Keratinocyte (primary cell): ENCODE measurements around the gene RBM10. TPM values are rescaled to one million over a fixed set of nuclear protein-coding genes. Genes with fewer than 3 reads are reported as not detected.

Experiments
- DNase-seq: peaks from one replicate; pipeline ENCODE4 v3.0.0-alpha.2; 2011; ENCODE audit warnings: low read depth, missing footprints, low spot score
- FAIRE-seq: peaks from 2 replicates; lab custom pipeline; 2011; peaks lifted over from hg19 to GRCh38; lab: Jason Lieb, UNC
- H2AFZ ChIP-seq: 2 replicates; pipeline ENCODE4 v1.6.0; 2012; ENCODE audit warnings: low read length, control low read depth, inconsistent platforms; ENCODE audit not compliant: control insufficient read depth
- H3K27ac ChIP-seq: 2 replicates; pipeline ENCODE4 v1.5.1; 2011; ENCODE audit warnings: low read length; ENCODE audit not compliant: control insufficient read depth, insufficient read depth
- H3K27me3 ChIP-seq: 3 replicates; pipeline ENCODE4 v1.6.0; 2011; ENCODE audit warnings: low read length; ENCODE audit not compliant: control insufficient read depth, insufficient read depth; ENCODE audit errors: extremely low read depth
- H3K36me3 ChIP-seq, 2 experiments: 2 replicates in 1 of 2; 3 replicates in 1 of 2; pipeline ENCODE4 v1.5.1; 2011; ENCODE audit warnings: low read length in 2 of 2, mild to moderate bottlenecking in 1 of 2; ENCODE audit not compliant: control insufficient read depth in 2 of 2, insufficient read depth in 2 of 2; ENCODE audit errors: extremely low read depth in 1 of 2
- H3K4me1 ChIP-seq: 3 replicates; pipeline ENCODE4 v1.5.1; 2011; ENCODE audit warnings: low read length; ENCODE audit not compliant: control insufficient read depth, insufficient read depth; ENCODE audit errors: extremely low read depth
- H3K4me2 ChIP-seq: 3 replicates; pipeline ENCODE4 v1.6.0; 2011; ENCODE audit warnings: low read depth, low read length; ENCODE audit not compliant: control insufficient read depth, insufficient read depth; ENCODE audit errors: extremely low read depth
- H3K4me3 ChIP-seq, 3 experiments: fragments of 200-600 bp in 1 of 3; sonication (generic) in 1 of 3; 2 replicates in 2 of 3; 3 replicates in 1 of 3; pipeline ENCODE4 v1.5.1; 2011 to 2016; ENCODE audit warnings: low read length in 3 of 3, mild to moderate bottlenecking in 3 of 3, control low read depth in 2 of 3, inconsistent platforms in 1 of 3, low read depth in 1 of 3, mixed read lengths in 1 of 3, mixed run types in 1 of 3, moderate library complexity in 1 of 3; ENCODE audit not compliant: control insufficient read depth in 2 of 3, insufficient read depth in 2 of 3; ENCODE audit errors: extremely low read depth in 1 of 3
- H3K79me2 ChIP-seq: 2 replicates; pipeline ENCODE4 v1.6.0; 2012; ENCODE audit warnings: low read length; ENCODE audit not compliant: control insufficient read depth, insufficient read depth
- H3K9ac ChIP-seq: 3 replicates; pipeline ENCODE4 v1.6.0; 2011; ENCODE audit warnings: low read length; ENCODE audit not compliant: control insufficient read depth, insufficient read depth; ENCODE audit errors: extremely low read depth
- H3K9me1 ChIP-seq: 3 replicates; pipeline ENCODE4 v1.6.0; 2011; ENCODE audit warnings: low read length; ENCODE audit not compliant: control insufficient read depth, insufficient read depth; ENCODE audit errors: extremely low read depth
- H3K9me3 ChIP-seq: 2 replicates; pipeline ENCODE4 v1.5.1; 2012; ENCODE audit warnings: low read depth, low read length; ENCODE audit not compliant: control insufficient read depth
- H4K20me1 ChIP-seq: 3 replicates; pipeline ENCODE4 v1.6.0; 2011; ENCODE audit warnings: low read length; ENCODE audit not compliant: control insufficient read depth, insufficient read depth; ENCODE audit errors: extremely low read depth
- EZH2 ChIP-seq: IDR thresholded peaks from one replicate; pipeline ENCODE4 v1.6.1; 2012; ENCODE audit warnings: inconsistent platforms, mild to moderate bottlenecking, low read length, moderate library complexity
- dilution Hi-C: fragments of 300-500 bp; cut with MboI; formaldehyde crosslinking; loops from one replicate; pipeline ENCODE4 v1.7.0; 2020; ENCODE audit warnings: low sequenced_read_pairs; ENCODE audit not compliant: extremely low pct_ligation_motif_present
- polyA plus RNA-seq, 5 experiments: library from polyadenylated mRNA; depleted of rRNA in 3 of 5; stranded (reverse) in 3 of 5; stranded (forward) in 1 of 5; unstranded in 1 of 5; fragments of >200 nt; gene quantifications; 1 replicate in 1 of 5; 2 replicates in 3 of 5; 3 replicates in 1 of 5; pipeline versions ENCODE4 v1.2.1 to v1.2.3, GENCODE V29; 2011 to 2012; ENCODE audit warnings: missing spikeins in 2 of 5, low read depth in 1 of 5, low replicate concordance in 1 of 5
- TF ChIP-seq, protein P1 (sequence below), 3 experiments: IDR thresholded peaks in 1 of 3; conservative IDR thresholded peaks in 1 of 3; optimal IDR thresholded peaks in 1 of 3; 2 replicates in 2 of 3; 3 replicates in 1 of 3; pipeline versions ENCODE3 to v1.5.1; 2011; ENCODE audit warnings: low read length in 3 of 3, mild to moderate bottlenecking in 3 of 3, moderate library complexity in 2 of 3, control low read depth in 1 of 3, inconsistent platforms in 1 of 3; ENCODE audit not compliant: insufficient read depth in 2 of 3; ENCODE audit errors: extremely low read depth in 1 of 3

The RBM10 gene
- polyA plus RNA-seq, 1 donor (not counting 4 experiments of a cell fraction or from before 2014, with no cell fraction given): 10.8 TPM

DNA sequence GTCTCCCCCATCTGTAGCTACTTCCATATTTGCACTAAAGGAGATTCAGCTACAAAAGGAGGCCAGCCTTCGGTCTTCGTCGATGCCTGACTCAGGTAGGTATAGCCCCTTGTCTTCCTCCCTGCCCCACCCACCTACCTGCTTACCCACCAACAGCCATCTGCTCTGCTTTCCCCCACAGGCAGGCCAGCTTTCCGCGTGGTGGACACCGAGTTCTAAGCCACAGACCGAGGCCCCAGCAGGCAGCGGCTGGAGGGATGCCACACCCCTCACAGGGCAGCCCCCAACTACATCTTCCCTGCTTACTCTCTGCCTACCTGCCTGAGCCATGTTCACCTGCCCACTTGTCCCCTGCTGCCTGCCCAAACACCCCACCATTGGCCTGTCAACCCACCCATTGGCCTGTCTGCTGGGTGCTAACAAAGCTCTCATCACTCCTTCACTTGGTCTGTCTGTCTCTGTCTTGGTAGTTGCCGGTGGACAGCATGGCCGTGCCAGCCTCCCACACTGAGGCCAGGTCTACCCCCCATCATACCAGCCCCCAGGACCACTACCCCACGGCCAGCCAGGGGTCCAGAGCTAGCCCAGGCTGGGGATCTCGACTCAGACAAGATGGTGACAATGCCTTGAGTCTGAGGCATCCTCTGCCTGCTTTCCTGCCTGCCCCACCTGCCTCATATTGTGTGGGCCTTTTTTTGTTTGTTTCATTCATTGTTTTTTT lies 83.7 kb downstream of the RBM10 start:
- Histone ChIP-seq H3K9me3 (no peaks in the 10 kb centered on the region), H3K4me2 (no peak overlapping the region), H3K27me3 (no peaks in the 10 kb centered on the region), H3K36me3 (peaks cover 27 to 42% of the 10 kb centered on the region in 2 experiments), H3K79me2 (no peaks in the 10 kb centered on the region), H3K4me1 (peaks cover 5% of the 10 kb centered on the region), H3K27ac (no peak overlapping the region), H3K4me3 (no peak overlapping the region), H4K20me1 (no peaks in the 10 kb centered on the region), H3K9me1 (no peaks in the 10 kb centered on the region), H3K9ac (no peak overlapping the region), H2AFZ (no peak overlapping the region)
- TF ChIP-seq, protein P1, sequence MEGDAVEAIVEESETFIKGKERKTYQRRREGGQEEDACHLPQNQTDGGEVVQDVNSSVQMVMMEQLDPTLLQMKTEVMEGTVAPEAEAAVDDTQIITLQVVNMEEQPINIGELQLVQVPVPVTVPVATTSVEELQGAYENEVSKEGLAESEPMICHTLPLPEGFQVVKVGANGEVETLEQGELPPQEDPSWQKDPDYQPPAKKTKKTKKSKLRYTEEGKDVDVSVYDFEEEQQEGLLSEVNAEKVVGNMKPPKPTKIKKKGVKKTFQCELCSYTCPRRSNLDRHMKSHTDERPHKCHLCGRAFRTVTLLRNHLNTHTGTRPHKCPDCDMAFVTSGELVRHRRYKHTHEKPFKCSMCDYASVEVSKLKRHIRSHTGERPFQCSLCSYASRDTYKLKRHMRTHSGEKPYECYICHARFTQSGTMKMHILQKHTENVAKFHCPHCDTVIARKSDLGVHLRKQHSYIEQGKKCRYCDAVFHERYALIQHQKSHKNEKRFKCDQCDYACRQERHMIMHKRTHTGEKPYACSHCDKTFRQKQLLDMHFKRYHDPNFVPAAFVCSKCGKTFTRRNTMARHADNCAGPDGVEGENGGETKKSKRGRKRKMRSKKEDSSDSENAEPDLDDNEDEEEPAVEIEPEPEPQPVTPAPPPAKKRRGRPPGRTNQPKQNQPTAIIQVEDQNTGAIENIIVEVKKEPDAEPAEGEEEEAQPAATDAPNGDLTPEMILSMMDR (optimal IDR thresholded peaks at IDR 0.05 in 1 of 3, IDR thresholded peaks at IDR 0.05 in 1 of 3, conservative IDR thresholded peaks at IDR 0.05 in 1 of 3; ENCODE audit: extremely low read depth in 1 of 3, insufficient read depth in 2 of 3, low read length in 3 of 3): no peak
- TF ChIP-seq EZH2: no peak
- DNase-seq: no peak
- dilution Hi-C loops: no loop called here
- no peak for FAIRE-seq

DNA sequence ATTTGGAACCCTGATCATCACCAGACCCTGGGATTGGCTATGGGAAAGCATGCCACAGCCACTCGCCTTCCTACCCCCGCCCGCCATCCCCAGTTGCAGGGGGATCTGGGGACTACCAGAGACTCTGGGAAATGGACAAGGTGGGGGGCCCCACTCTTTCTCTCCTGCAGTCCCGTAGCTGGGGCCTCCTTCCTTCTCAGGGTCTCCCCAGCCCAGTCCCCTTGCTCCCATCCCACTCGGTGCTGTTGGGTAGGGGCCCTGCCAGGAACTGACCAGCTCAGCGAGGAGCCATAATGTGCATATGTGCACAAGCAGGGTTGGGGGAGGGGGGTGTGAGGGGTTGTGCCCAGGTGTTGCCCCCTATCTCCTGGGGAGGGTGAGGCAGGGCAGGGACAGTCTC lies 84.4 kb downstream of the RBM10 start:
- H3K9me3 ChIP-seq: no peaks in the 10 kb centered on the region

More for the DNA sequence above, 84.4 kb downstream of the RBM10 start:
- Histone ChIP-seq H3K27me3 (no peaks in the 10 kb centered on the region), H3K27ac (no peak overlapping the region), H3K36me3 (peaks cover 20 to 36% of the 10 kb centered on the region in 2 experiments), H2AFZ (no peak overlapping the region), H3K9ac (no peak overlapping the region), H3K4me3 (no peak overlapping the region), H3K79me2 (peaks cover 4% of the 10 kb centered on the region), H4K20me1 (no peaks in the 10 kb centered on the region), H3K4me2 (no peak overlapping the region), H3K9me1 (no peaks in the 10 kb centered on the region), H3K4me1 (peaks cover 5% of the 10 kb centered on the region)
- dilution Hi-C loops: no loop called here
- no peak for FAIRE-seq
- DNase-seq: no peak
- TF ChIP-seq EZH2: no peak
- TF ChIP-seq, protein P1 (optimal IDR thresholded peaks at IDR 0.05 in 1 of 3, IDR thresholded peaks at IDR 0.05 in 1 of 3, conservative IDR thresholded peaks at IDR 0.05 in 1 of 3; ENCODE audit: extremely low read depth in 1 of 3, insufficient read depth in 2 of 3, low read length in 3 of 3): no peak
